ENCODE data around the gene SLC38A9.

GRCh38 chr5:55600497-55601203, 111.5 kb downstream of the SLC38A9 start:
- no peak for TF ChIP-seq EZH2 (IDR thresholded peaks at IDR 0.05; ENCODE audit: borderline replicate concordance, low read length)
- TF ChIP-seq CTCF (IDR thresholded peaks at IDR 0.05; ENCODE audit: low read length), result no peak

Measured in OCI-LY1 (cell line).